Fibroblast of lung (primary cell): ENCODE measurements around the gene ADCY9. TPM values are rescaled to one million over a fixed set of nuclear protein-coding genes. Genes with fewer than 3 reads are reported as not detected.

Experiments used
- DNase-seq, 2 donors: peaks; one replicate each; pipeline versions ENCODE4 v3.0.0 to v3.0.0-alpha.2; 2010; ENCODE audit warnings: low read depth in 2 of 2
- H2AFZ ChIP-seq: 2 replicates; pipeline ENCODE4 v1.5.1; 2012; ENCODE audit warnings: low read length, control low read depth, inconsistent platforms
- H3K27ac ChIP-seq: 2 replicates; pipeline ENCODE4 v1.5.1; 2011; ENCODE audit warnings: low read length, control low read depth; ENCODE audit not compliant: insufficient read depth
- H3K27me3 ChIP-seq: 2 replicates; pipeline ENCODE4 v1.5.1; 2011; ENCODE audit warnings: mild to moderate bottlenecking, low read length; ENCODE audit not compliant: control insufficient read depth, insufficient read depth
- H3K36me3 ChIP-seq: 2 replicates; pipeline ENCODE4 v1.5.1; 2011; ENCODE audit warnings: low read length; ENCODE audit not compliant: control insufficient read depth, insufficient read depth
- H3K4me1 ChIP-seq: 2 replicates; pipeline ENCODE4 v1.5.1; 2011; ENCODE audit warnings: low read length; ENCODE audit not compliant: control insufficient read depth, insufficient read depth; ENCODE audit errors: extremely low read depth
- H3K4me2 ChIP-seq: 2 replicates; pipeline ENCODE4 v1.5.1; 2011; ENCODE audit warnings: low read length, control low read depth; ENCODE audit not compliant: insufficient read depth; ENCODE audit errors: extremely low read depth
- H3K4me3 ChIP-seq, 4 experiments: fragments of 200-600 bp in 1 of 4; sonication (generic) in 1 of 4; replicated peaks in 1 of 4; 2 replicates each; pipeline ENCODE4 v1.5.1; 2011 to 2016; ENCODE audit warnings: low read length in 4 of 4, low read depth in 3 of 4, mild to moderate bottlenecking in 3 of 4, control low read depth in 2 of 4, inconsistent platforms in 1 of 4, mixed read lengths in 1 of 4; ENCODE audit not compliant: insufficient read depth in 1 of 4; ENCODE audit errors: control extremely low read depth in 1 of 4
- H3K79me2 ChIP-seq: 2 replicates; pipeline ENCODE4 v1.5.1; 2012; ENCODE audit warnings: mild to moderate bottlenecking, low read length, inconsistent platforms; ENCODE audit not compliant: control insufficient read depth, insufficient read depth
- H3K9ac ChIP-seq: 2 replicates; pipeline ENCODE4 v1.5.1; 2011; ENCODE audit warnings: mild to moderate bottlenecking, low read length, control low read depth; ENCODE audit not compliant: insufficient read depth
- H3K9me3 ChIP-seq: 2 replicates; pipeline ENCODE4 v1.5.1; 2012; ENCODE audit warnings: low read depth, low read length; ENCODE audit not compliant: control insufficient read depth, insufficient read depth
- H4K20me1 ChIP-seq: 2 replicates; pipeline ENCODE4 v1.5.1; 2011; ENCODE audit warnings: low read length; ENCODE audit not compliant: control insufficient read depth, insufficient read depth; ENCODE audit errors: extremely low read depth
- CTCF ChIP-seq, 2 donors: IDR thresholded peaks in 1 of 2; conservative IDR thresholded peaks in 1 of 2; 1 replicate in 1 of 2; 2 replicates in 1 of 2; pipeline ENCODE4 v1.5.1; 2011 to 2012; ENCODE audit warnings: low read length in 2 of 2, control low read depth in 1 of 2, inconsistent platforms in 1 of 2, low read depth in 1 of 2, mild to moderate bottlenecking in 1 of 2
- EZH2 ChIP-seq: IDR thresholded peaks from 2 replicates; pipeline ENCODE4 v1.5.1; 2012; ENCODE audit warnings: low read length, control low read depth, mild to moderate bottlenecking; ENCODE audit errors: missing control alignments
- polyA plus RNA-seq, 2 donors: library from polyadenylated mRNA; depleted of rRNA in 1 of 2; stranded (reverse) in 1 of 2; unstranded in 1 of 2; fragments of >200 nt; gene quantifications; 2 replicates each; pipeline ENCODE4 v1.2.1, GENCODE V29; 2011 to 2012; ENCODE audit warnings: missing spikeins in 1 of 2
- total RNA-seq: library from RNA; depleted of rRNA; stranded (reverse); fragments of >200 nt; gene quantifications from 2 replicates; pipeline ENCODE4 v1.2.1, GENCODE V29; 2014

ADCY9 gene
- total and polyA plus RNA-seq, 2 donors (not counting 1 experiment from before 2014, with no cell fraction given) = 22.1 to 37.0 TPM

- H4K20me1 ChIP-seq = no peaks in the 10 kb centered on the region
- no peaks in the 10 kb centered on the region for H3K27me3 ChIP-seq
- TF ChIP-seq CTCF (conservative IDR thresholded peaks at IDR 0.05 in 1 of 2, IDR thresholded peaks at IDR 0.05 in 1 of 2; ENCODE audit: low read depth in 1 of 2, low read length in 2 of 2) (no peak), EZH2 (no peak)
- no peak overlapping the region for H3K4me2 ChIP-seq
- no peak overlapping the region for H3K4me3 ChIP-seq
- no peak overlapping the region for H3K9ac ChIP-seq
- no peaks in the 10 kb centered on the region for H3K9me3 ChIP-seq
- DNase-seq = no peak
- no peak overlapping the region for H3K27ac ChIP-seq
- no peaks in the 10 kb centered on the region for H3K79me2 ChIP-seq
- H2AFZ ChIP-seq = no peak overlapping the region
- H3K4me1 ChIP-seq = peaks cover 17% of the 10 kb centered on the region
- no peaks in the 10 kb centered on the region for H3K36me3 ChIP-seq
Observed at GRCh38 chr16:4003166-4003565, 113.1 kb downstream of the ADCY9 start.

- TF ChIP-seq EZH2 (no peak), CTCF (conservative IDR thresholded peaks at IDR 0.05 in 1 of 2, IDR thresholded peaks at IDR 0.05 in 1 of 2; ENCODE audit: low read depth in 1 of 2, low read length in 2 of 2) (no peak)
- H4K20me1 ChIP-seq = no peaks in the 10 kb centered on the region
- H2AFZ ChIP-seq = no peak overlapping the region
- no peak overlapping the region for H3K9ac ChIP-seq
- DNase-seq = no peak
- H3K9me3 ChIP-seq = no peaks in the 10 kb centered on the region
- H3K27ac ChIP-seq = no peak overlapping the region
- H3K79me2 ChIP-seq = no peaks in the 10 kb centered on the region
- H3K36me3 ChIP-seq = no peaks in the 10 kb centered on the region
- no peaks in the 10 kb centered on the region for H3K27me3 ChIP-seq
- no peak overlapping the region for H3K4me2 ChIP-seq
- no peak overlapping the region for H3K4me3 ChIP-seq
- H3K4me1 ChIP-seq = peaks cover 19% of the 10 kb centered on the region
Observed at GRCh38 chr16:4002121-4002520, 114.1 kb downstream of the ADCY9 start.

- H4K20me1 ChIP-seq = no peaks in the 10 kb centered on the region
- H3K79me2 ChIP-seq = no peaks in the 10 kb centered on the region
- peak; percentile 74 to 81 for DNase-seq
- H3K27me3 ChIP-seq = no peaks in the 10 kb centered on the region
- H3K36me3 ChIP-seq = no peaks in the 10 kb centered on the region
- H3K9me3 ChIP-seq = no peaks in the 10 kb centered on the region
- H3K9ac ChIP-seq = peak overlapping the region; percentile 45
- H3K4me3 ChIP-seq = peak overlapping the region in 2 of 4 experiments; percentile 1 to 27
- TF ChIP-seq EZH2 (no peak), CTCF (conservative IDR thresholded peaks at IDR 0.05 in 1 of 2, IDR thresholded peaks at IDR 0.05 in 1 of 2; ENCODE audit: low read depth in 1 of 2, low read length in 2 of 2) (no peak)
- peak overlapping the region; percentile 72 for H3K4me2 ChIP-seq
- H3K27ac ChIP-seq = peak overlapping the region; percentile 77
- H3K4me1 ChIP-seq = peaks cover 19% of the 10 kb centered on the region
- no peak overlapping the region for H2AFZ ChIP-seq
Observed at GRCh38 chr16:3999479-4000325, 116.5 kb downstream of the ADCY9 start.
